Breast epithelium (tissue), 3 donors: ENCODE results near the gene VAPA.

ENCODE experiments used
- POLR2A ChIP-seq: fragments of 450-650 bp; IDR thresholded peaks from one replicate; pipeline ENCODE4 v1.6.1; 2016; ENCODE audit warnings: antibody characterized with exemption, mild to moderate bottlenecking, moderate library complexity
- POLR2AphosphoS5 ChIP-seq, 3 donors: sonication (generic); formaldehyde crosslinking; IDR thresholded peaks; one replicate each; pipeline ENCODE4 v1.6.1; 2017; ENCODE audit warnings: antibody characterized with exemption in 3 of 3
- TF ChIP-seq, protein P1 (sequence below), 3 donors: fragments of 450-650 bp; IDR thresholded peaks; one replicate each; pipeline ENCODE4 v1.5.1; 2016 to 2017; ENCODE audit warnings: antibody characterized with exemption in 3 of 3, mild to moderate bottlenecking in 3 of 3, moderate library complexity in 3 of 3

DNA sequence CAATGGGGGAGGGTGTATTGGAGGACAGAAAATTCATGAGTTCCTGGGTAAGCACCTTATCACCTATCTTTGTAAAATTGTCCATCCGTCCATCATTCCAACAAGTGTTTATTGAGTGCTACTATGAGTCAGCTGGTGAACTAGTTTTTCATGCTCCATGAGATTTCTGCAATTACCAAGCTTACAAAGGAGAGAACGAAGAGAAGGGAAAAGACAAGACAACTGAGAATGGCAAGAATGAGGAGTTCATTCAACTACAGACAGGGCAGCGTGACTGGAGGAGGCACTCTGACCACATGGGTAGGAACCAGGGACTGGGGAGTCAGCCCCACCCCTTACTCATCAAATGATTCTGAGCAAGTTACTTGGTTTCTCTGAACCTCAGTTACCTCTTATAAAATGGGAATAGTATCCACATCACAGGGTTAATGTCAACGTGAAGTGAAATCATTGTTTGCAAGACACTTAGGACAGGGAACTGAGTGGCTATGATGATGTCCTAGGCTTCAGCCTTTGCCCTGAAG is 46.7 kb upstream of the VAPA start:
- TF ChIP-seq POLR2A (no peak), POLR2AphosphoS5 (IDR thresholded peaks at IDR 0.05) (no peak)
- TF ChIP-seq, protein P1, sequence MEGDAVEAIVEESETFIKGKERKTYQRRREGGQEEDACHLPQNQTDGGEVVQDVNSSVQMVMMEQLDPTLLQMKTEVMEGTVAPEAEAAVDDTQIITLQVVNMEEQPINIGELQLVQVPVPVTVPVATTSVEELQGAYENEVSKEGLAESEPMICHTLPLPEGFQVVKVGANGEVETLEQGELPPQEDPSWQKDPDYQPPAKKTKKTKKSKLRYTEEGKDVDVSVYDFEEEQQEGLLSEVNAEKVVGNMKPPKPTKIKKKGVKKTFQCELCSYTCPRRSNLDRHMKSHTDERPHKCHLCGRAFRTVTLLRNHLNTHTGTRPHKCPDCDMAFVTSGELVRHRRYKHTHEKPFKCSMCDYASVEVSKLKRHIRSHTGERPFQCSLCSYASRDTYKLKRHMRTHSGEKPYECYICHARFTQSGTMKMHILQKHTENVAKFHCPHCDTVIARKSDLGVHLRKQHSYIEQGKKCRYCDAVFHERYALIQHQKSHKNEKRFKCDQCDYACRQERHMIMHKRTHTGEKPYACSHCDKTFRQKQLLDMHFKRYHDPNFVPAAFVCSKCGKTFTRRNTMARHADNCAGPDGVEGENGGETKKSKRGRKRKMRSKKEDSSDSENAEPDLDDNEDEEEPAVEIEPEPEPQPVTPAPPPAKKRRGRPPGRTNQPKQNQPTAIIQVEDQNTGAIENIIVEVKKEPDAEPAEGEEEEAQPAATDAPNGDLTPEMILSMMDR (IDR thresholded peaks at IDR 0.05) = no peak
